Measurements from ENCODE around the gene TMEM140.
A peak's percentile ranks its signal among the peaks of the same experiment; 100 is the strongest.

The TMEM140 gene

GRCh38 chr7:135158141-135158655, 10.3 kb downstream of the TMEM140 start:
- H3K36me3 ChIP-seq = peaks cover 36% of the 10 kb centered on the region
- no peak overlapping the region for H3K4me3 ChIP-seq (ENCODE audit: low read depth in 1 of 2, low read length in 1 of 2)
- no peaks in the 10 kb centered on the region for H3K9me3 ChIP-seq
- peak overlapping the region; percentile 93 for H3K27ac ChIP-seq
- no peak for TF ChIP-seq CTCF (IDR thresholded peaks at IDR 0.05)
- H3K27me3 ChIP-seq = no peaks in the 10 kb centered on the region
- peaks cover 33 to 63% of the 10 kb centered on the region in 2 experiments for H3K4me1 ChIP-seq (ENCODE audit: control insufficient read depth in 1 of 2, insufficient read depth in 1 of 2, low read depth in 1 of 2, low read length in 1 of 2)

DNA sequence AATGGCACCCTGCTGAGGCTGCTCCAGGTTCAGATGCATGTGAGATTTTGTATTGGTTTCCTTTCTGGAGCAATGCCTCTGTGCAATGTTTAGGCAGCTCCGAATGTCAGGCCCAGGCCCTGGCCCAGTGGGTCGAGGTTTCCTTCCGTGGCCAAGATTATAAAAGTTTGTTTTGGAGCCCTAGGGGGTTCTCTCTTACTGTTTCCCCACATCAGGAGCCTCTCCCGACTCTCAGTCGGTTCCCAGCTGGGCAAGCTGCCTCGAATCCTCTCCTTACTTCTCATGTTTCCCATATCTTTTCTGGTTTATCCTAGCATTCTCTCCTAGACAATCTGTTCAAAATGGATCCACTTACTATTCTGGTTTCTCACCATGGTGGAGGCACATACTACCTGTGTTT, 11.0 kb downstream of the TMEM140 start:
- peaks cover 42% of the 10 kb centered on the region for H3K36me3 ChIP-seq
- H3K4me1 ChIP-seq (ENCODE audit: control insufficient read depth in 1 of 2, insufficient read depth in 1 of 2, low read depth in 1 of 2, low read length in 1 of 2) = peaks cover 33 to 65% of the 10 kb centered on the region in 2 experiments
- H3K9me3 ChIP-seq = no peaks in the 10 kb centered on the region
- H3K4me3 ChIP-seq (ENCODE audit: low read depth in 1 of 2, low read length in 1 of 2) = no peak overlapping the region
- peak overlapping the region; percentile 93 for H3K27ac ChIP-seq
- H3K27me3 ChIP-seq = no peaks in the 10 kb centered on the region
- TF ChIP-seq CTCF (IDR thresholded peaks at IDR 0.05) = no peak

DNA sequence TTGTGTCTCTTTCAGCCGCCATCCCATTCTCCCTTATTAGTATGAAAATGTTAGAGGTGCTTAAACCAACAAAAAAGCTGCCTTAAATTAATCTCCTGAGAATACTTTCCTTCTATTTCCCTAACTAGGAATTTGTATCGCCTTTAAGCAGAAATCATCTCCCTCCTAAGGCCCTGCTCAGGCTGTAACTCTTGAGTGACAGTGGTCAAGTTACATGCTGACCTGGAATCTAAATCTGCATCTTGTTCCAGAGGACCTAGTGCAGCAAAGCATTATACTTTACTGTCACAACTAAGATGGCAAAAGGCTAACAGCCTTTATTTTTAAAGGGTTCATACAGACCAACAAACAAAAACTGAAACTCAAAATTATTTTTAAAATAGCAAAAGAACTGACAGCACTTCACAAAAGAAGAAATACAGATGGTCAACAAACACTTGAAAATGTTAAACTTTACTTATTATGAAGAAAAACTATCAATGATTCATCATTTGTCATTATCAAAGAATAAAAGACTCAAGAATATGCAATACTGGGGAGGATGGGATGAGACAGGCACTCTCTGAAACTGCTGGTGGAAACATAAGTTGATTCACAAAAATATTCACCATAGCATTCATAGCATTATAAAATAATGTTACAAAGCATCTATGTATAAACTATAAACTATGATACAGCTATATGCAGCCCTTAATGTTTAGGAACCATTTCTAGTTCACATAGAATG, 11.7 kb downstream of the TMEM140 start:
- Histone ChIP-seq H3K4me3 (ENCODE audit: low read depth in 1 of 2, low read length in 1 of 2) (peak overlapping the region in 1 of 2 experiments; percentile 48), H3K27ac (peak overlapping the region; percentile 93), H3K9me3 (no peaks in the 10 kb centered on the region), H3K36me3 (peaks cover 48% of the 10 kb centered on the region), H3K4me1 (ENCODE audit: control insufficient read depth in 1 of 2, insufficient read depth in 1 of 2, low read depth in 1 of 2, low read length in 1 of 2) (peaks cover 33 to 68% of the 10 kb centered on the region in 2 experiments), H3K27me3 (no peaks in the 10 kb centered on the region)
- TF ChIP-seq CTCF (IDR thresholded peaks at IDR 0.05) = no peak

DNA sequence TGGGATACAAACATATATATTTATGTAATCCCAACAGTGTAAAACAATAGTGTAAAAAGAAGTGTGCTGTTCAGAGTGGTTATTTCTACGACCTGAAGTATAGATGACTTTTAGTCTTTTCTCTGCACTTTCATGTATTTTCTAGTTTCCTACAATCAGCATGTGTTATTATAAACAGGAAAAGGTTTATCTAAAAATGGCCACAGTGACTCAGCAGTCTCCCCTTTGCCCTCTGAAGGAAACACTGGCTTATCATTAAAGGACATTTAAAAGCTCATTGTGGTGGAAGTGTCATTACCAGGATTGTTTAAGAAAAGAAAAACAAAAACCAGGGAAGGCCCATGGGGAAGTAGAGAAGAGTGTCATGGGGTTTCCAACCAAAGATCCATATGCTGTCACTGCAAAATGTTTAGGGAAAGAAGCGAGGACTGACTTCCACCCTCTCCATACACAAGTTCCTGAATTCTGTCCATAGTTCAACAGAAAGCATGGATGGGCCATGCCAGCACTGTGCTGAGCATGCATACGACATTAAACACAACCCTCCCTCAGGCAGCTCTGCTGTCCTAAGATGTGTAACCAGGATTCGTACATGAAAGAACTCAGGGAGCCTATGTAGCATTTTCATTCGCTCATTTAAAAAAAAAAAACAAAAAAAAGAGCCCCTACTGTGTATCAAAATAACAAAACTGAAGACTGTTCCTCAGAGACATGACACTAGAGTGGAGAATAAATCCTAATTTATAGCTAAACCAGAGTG, 12.4 kb downstream of the TMEM140 start:
- peak overlapping the region; percentile 93 for H3K27ac ChIP-seq
- TF ChIP-seq CTCF (IDR thresholded peaks at IDR 0.05) = no peak
- H3K27me3 ChIP-seq = no peaks in the 10 kb centered on the region
- peak overlapping the region; percentile 44 to 48 for H3K4me3 ChIP-seq (ENCODE audit: low read depth in 1 of 2, low read length in 1 of 2)
- H3K4me1 ChIP-seq (ENCODE audit: control insufficient read depth in 1 of 2, insufficient read depth in 1 of 2, low read depth in 1 of 2, low read length in 1 of 2) = peaks cover 36 to 71% of the 10 kb centered on the region in 2 experiments
- peaks cover 56% of the 10 kb centered on the region for H3K36me3 ChIP-seq
- H3K9me3 ChIP-seq = no peaks in the 10 kb centered on the region

DNA sequence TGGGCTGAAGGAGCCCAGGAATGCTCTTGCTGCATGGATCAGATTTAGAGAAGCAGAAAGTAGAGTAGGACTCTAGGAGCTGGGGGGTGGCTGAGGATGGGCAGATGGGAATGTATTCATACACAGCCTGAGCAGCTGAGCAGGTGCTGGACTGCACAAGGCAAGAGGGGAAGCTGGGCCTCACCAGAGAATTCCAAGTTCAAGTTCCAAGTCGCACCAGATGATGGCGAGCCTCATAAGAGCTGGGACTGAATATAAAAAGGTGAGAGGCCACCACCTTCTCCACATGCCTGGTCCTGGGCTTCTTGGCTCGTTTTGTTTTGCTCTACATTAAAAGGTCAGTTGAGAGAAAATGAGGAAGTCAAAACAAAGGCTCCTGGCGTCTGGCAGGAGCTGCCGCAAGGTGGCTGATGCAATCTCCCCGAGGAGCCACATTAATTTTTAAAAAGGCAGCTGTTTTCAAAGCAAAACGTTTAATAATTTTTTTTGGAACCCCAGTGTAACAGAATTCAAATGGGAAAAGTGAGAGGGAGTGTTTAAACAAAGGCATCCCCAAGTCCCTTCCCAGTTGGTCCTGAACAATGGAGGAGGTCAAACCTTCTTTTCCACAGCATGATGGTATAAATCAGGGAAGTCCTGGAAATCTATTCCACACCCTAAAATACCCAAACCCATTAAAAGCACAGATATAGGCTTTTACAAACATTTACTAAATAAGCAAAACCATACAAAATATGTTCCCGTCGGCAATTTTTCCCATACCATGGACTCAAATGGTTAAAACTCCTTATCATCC, 13.2 kb downstream of the TMEM140 start:
- peak; percentile 63 for TF ChIP-seq CTCF (IDR thresholded peaks at IDR 0.05)
- Histone ChIP-seq H3K36me3 (peaks cover 64% of the 10 kb centered on the region), H3K27ac (peak overlapping the region; percentile 93), H3K4me3 (ENCODE audit: low read depth in 1 of 2, low read length in 1 of 2) (peak overlapping the region; percentile 44 to 48), H3K27me3 (no peaks in the 10 kb centered on the region), H3K9me3 (no peaks in the 10 kb centered on the region), H3K4me1 (ENCODE audit: control insufficient read depth in 1 of 2, insufficient read depth in 1 of 2, low read depth in 1 of 2, low read length in 1 of 2) (peaks cover 44 to 78% of the 10 kb centered on the region in 2 experiments)

All from neutrophil (primary cell).